WTC11 (cell line): ENCODE measurements around the gene PDZRN3. TPM values are rescaled to one million over a fixed set of nuclear protein-coding genes. Genes with fewer than 3 reads are reported as not detected.

Experiments
- ATAC-seq: fragments of 200-7000 bp; cut with Tn5 transposase; 2 replicates; pipeline ENCODE4 v1.10.0; 2021; ENCODE audit warnings: mild to moderate bottlenecking, moderate library complexity
- CTCF ChIA-PET: fragments of 300-600 bp; sonication (Branson Sonifier 250); formaldehyde crosslinking; loops from one replicate; lab custom pipeline; 2021; ENCODE audit warnings: antibody characterized with exemption; lab: Charles Lee
- POLR2A ChIA-PET: fragments of 350-600 bp; sonication (Branson Sonifier 250); formaldehyde crosslinking; loops from one replicate; lab custom pipeline; 2021; ENCODE audit warnings: antibody characterized with exemption; lab: Charles Lee
- DNase-seq: peaks from one replicate; pipeline ENCODE4 v3.0.0; 2021; ENCODE audit warnings: low spot score
- H3K27ac Mint-ChIP-seq: 2 replicates; pipeline ENCODE4 v1.8.0; 2021; ENCODE audit warnings: mixed read lengths
- H3K27me3 Mint-ChIP-seq: 2 replicates; pipeline ENCODE4 v1.8.0; 2021; ENCODE audit warnings: low read depth, mild to moderate bottlenecking, moderate library complexity, mixed read lengths
- H3K36me3 Mint-ChIP-seq: 2 replicates; pipeline ENCODE4 v1.8.0; 2021; ENCODE audit warnings: mixed read lengths
- H3K4me1 Mint-ChIP-seq: 2 replicates; pipeline ENCODE4 v1.8.0; 2022; ENCODE audit warnings: mixed read lengths
- H3K4me3 Mint-ChIP-seq: 2 replicates; pipeline ENCODE4 v1.8.0; 2021; ENCODE audit warnings: mild to moderate bottlenecking, moderate library complexity, mixed read lengths
- H3K9me3 Mint-ChIP-seq: 2 replicates; pipeline ENCODE4 v1.8.0; 2021; ENCODE audit warnings: mixed read lengths
- ATF1 ChIP-seq: sonication (generic); formaldehyde crosslinking; IDR thresholded peaks from 2 replicates; pipeline ENCODE4 v1.8.1; 2023; ENCODE audit warnings: mild to moderate bottlenecking, moderate library complexity, missing genetic modification reagents
- ELF4 ChIP-seq: sonication (generic); formaldehyde crosslinking; IDR thresholded peaks from 2 replicates; pipeline ENCODE4 v1.8.1; 2022; ENCODE audit warnings: low read depth, mild to moderate bottlenecking, moderate library complexity, missing genetic modification reagents
- ESRRA ChIP-seq: sonication (generic); formaldehyde crosslinking; IDR thresholded peaks from 2 replicates; pipeline ENCODE4 v1.8.1; 2022; ENCODE audit warnings: mild to moderate bottlenecking, missing genetic modification reagents, borderline replicate concordance
- ETV6 ChIP-seq: sonication (generic); formaldehyde crosslinking; IDR thresholded peaks from 2 replicates; pipeline ENCODE4 v1.8.1; 2022; ENCODE audit warnings: mild to moderate bottlenecking, missing genetic modification reagents
- GABPB1 ChIP-seq: sonication (generic); formaldehyde crosslinking; IDR thresholded peaks from 2 replicates; pipeline ENCODE4 v1.8.1; 2023; ENCODE audit warnings: mild to moderate bottlenecking, missing genetic modification reagents
- GTF2I ChIP-seq: fragments of 250-450 bp; sonication (Bioruptor Pico); conservative IDR thresholded peaks from 2 replicates; pipeline ENCODE4 v1.4.0; 2021; ENCODE audit warnings: mild to moderate bottlenecking
- NFE2L1 ChIP-seq: sonication (generic); formaldehyde crosslinking; IDR thresholded peaks from 2 replicates; pipeline ENCODE4 v1.8.1; 2023; ENCODE audit warnings: missing genetic modification reagents
- ZNF232 ChIP-seq: sonication (generic); formaldehyde crosslinking; IDR thresholded peaks from 2 replicates; pipeline ENCODE4 v1.8.0; 2022; ENCODE audit warnings: mild to moderate bottlenecking, missing genetic modification reagents
- ZNF396 ChIP-seq: fragments of 250-450 bp; sonication (Bioruptor Pico); IDR thresholded peaks from 2 replicates; pipeline ENCODE4 v1.8.0; 2021; ENCODE audit warnings: mild to moderate bottlenecking, moderate library complexity, borderline replicate concordance
- total RNA-seq: library from RNA; stranded (reverse); gene quantifications from 3 replicates; pipeline ENCODE4 v1.2.3, GENCODE V29; 2021
- TF ChIP-seq, protein P1 (sequence below): fragments of 200-600 bp; IDR thresholded peaks from 2 replicates; pipeline ENCODE4 v1.8.0; 2022; ENCODE audit warnings: antibody characterized with exemption
- TF ChIP-seq, protein P2 (sequence below): sonication (generic); formaldehyde crosslinking; IDR thresholded peaks from 2 replicates; pipeline ENCODE4 v1.8.0; 2022; ENCODE audit warnings: missing genetic modification reagents
- TF ChIP-seq, protein P3 (sequence below): fragments of 250-450 bp; sonication (Bioruptor Pico); IDR thresholded peaks from 2 replicates; pipeline ENCODE4 v1.9.0; 2021; ENCODE audit warnings: mild to moderate bottlenecking
- TF ChIP-seq, protein P4 (sequence below): sonication (generic); formaldehyde crosslinking; IDR thresholded peaks from 2 replicates; pipeline ENCODE4 v1.8.1; 2022; ENCODE audit warnings: low read depth, missing genetic modification reagents, borderline replicate concordance
- TF ChIP-seq, protein P5 (sequence below): fragments of 250-450 bp; sonication (Bioruptor Pico); IDR thresholded peaks from 2 replicates; pipeline ENCODE4 v1.9.0; 2021; ENCODE audit warnings: mild to moderate bottlenecking, borderline replicate concordance

The PDZRN3 gene
- total RNA-seq, 1 experiment from 2014 or later = 9.5 TPM

DNA sequence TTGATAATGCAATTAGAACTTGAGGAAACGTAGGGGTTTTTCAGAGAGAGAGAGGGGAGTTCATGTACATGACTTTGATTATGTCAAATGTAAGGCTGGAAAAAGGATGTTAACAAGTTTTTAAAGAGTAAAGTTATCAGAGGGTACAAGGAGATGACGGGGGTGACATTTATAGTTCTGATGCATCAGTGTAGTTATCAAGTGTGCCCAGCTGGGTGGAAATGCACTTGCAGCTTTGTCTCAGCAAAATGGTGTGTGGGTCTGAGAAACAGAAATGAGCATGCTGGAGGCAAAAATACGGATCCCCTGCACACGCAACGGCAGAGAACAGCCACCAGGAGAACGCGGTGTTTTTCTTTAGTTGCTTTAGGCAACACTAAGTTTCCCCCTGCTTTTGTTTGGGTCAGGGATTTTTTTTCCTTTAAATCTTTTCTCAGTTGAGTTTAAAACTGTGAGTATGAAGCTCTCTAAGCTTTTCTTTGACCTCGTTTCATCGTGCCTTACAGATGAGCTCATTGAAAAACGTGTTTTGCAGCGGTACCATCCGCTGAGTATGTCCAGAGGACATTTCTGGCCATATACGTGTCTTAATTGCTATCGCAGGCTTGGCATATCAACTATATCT is 205.4 kb downstream of the PDZRN3 start:
- H3K4me3 Mint-ChIP-seq = no peak overlapping the region
- CTCF ChIA-PET = interaction anchor here (0.7 to 2.1 kb wide), 3 partner anchors 31 to 89 kb away, joined by 3 to 4 read pairs (median 3); no protein-coding TSS in a partner anchor
- peak; percentile 20 for DNase-seq

DNA sequence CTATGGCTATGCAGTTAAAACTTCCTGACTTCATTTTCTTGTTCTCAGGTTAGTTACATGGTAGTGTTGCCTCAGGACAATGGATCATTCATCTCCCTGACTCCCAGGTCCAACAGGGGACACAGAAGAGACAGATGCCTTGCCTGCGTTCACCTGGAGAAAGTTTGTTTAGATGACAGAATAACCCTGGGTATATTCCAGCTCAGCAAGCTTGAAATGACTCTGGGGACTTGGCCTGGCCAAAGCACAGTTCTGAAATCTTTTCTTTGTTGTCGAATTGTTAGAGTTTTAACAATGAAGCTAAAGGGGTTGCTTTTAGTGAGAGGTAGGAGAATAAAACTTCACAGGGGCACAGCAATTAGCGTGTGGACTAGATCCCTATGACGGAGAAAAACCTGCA is 206.1 kb downstream of the PDZRN3 start:
- no peak for TF ChIP-seq GABPB1 (CRISPR knock-in tag)
- Mint-ChIP-seq H3K27me3 (no peaks in the 10 kb centered on the region), H3K9me3 (peaks cover 12% of the 10 kb centered on the region), H3K27ac (no peak overlapping the region), H3K4me1 (peaks cover 25% of the 10 kb centered on the region), H3K4me3 (no peak overlapping the region), H3K36me3 (peaks cover 4% of the 10 kb centered on the region; the same call in 1 of the 2 replicates)
- ChIA-PET POLR2A (interaction anchor here (0.6 kb wide), 1 partner anchor 807 kb away, joined by 3 read pairs; no protein-coding TSS in a partner anchor), CTCF (interaction anchor here (0.7 to 2.1 kb wide), 3 partner anchors 32 to 89 kb away, joined by 3 to 4 read pairs (median 3); no protein-coding TSS in a partner anchor)
- ATAC-seq (no peak), DNase-seq (no peak)

More for the DNA sequence above, 205.4 kb downstream of the PDZRN3 start:
- H3K4me1 Mint-ChIP-seq = peaks cover 25% of the 10 kb centered on the region
- H3K27me3 Mint-ChIP-seq = no peaks in the 10 kb centered on the region
- POLR2A ChIA-PET = interaction anchor here (0.6 kb wide), 1 partner anchor 808 kb away, joined by 3 read pairs; no protein-coding TSS in a partner anchor
- H3K9me3 Mint-ChIP-seq = peaks cover 12% of the 10 kb centered on the region
- peaks cover 4% of the 10 kb centered on the region; the same call in 1 of the 2 replicates for H3K36me3 Mint-ChIP-seq
- peak; percentile 66 for ATAC-seq
- TF ChIP-seq ZNF396 (CRISPR knock-in tag) = no peak
- TF ChIP-seq, protein P1, sequence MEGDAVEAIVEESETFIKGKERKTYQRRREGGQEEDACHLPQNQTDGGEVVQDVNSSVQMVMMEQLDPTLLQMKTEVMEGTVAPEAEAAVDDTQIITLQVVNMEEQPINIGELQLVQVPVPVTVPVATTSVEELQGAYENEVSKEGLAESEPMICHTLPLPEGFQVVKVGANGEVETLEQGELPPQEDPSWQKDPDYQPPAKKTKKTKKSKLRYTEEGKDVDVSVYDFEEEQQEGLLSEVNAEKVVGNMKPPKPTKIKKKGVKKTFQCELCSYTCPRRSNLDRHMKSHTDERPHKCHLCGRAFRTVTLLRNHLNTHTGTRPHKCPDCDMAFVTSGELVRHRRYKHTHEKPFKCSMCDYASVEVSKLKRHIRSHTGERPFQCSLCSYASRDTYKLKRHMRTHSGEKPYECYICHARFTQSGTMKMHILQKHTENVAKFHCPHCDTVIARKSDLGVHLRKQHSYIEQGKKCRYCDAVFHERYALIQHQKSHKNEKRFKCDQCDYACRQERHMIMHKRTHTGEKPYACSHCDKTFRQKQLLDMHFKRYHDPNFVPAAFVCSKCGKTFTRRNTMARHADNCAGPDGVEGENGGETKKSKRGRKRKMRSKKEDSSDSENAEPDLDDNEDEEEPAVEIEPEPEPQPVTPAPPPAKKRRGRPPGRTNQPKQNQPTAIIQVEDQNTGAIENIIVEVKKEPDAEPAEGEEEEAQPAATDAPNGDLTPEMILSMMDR = peak; percentile 20; the same call in 1 of the 2 replicates
- no peak overlapping the region for H3K27ac Mint-ChIP-seq

DNA sequence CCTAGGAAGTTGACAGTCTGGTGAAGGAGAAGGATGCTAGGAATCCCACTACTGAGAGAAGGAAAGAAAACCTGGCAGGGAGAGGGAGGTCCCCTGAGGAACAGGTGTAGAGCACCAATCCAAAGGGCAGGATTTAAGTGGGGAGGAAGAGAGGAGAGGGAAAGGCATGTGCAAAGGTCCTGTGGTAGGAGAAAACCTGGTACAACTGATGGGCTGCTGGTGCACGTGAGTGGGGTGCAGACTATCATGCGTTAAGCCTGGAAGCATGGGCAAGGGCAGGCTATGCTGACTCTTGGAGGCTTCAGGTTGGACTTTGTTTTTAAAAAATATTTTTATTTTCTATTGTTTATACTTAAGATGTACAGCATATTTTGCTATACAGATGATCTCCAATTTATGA is 209.6 kb downstream of the PDZRN3 start:
- no peak overlapping the region for H3K27ac Mint-ChIP-seq
- POLR2A ChIA-PET = no interaction called here
- DNase-seq (no peak), ATAC-seq (no peak)
- H3K4me3 Mint-ChIP-seq = no peak overlapping the region
- H3K36me3 Mint-ChIP-seq = no peaks in the 10 kb centered on the region; the same call in 1 of the 2 replicates
- CTCF ChIA-PET = interaction anchor here (2.3 kb wide), 1 partner anchor 223 kb away, joined by 5 read pairs; no protein-coding TSS in a partner anchor
- peaks cover 23% of the 10 kb centered on the region for H3K4me1 Mint-ChIP-seq
- no peaks in the 10 kb centered on the region for H3K27me3 Mint-ChIP-seq
- peaks cover 4% of the 10 kb centered on the region for H3K9me3 Mint-ChIP-seq
- TF ChIP-seq, protein P2, sequence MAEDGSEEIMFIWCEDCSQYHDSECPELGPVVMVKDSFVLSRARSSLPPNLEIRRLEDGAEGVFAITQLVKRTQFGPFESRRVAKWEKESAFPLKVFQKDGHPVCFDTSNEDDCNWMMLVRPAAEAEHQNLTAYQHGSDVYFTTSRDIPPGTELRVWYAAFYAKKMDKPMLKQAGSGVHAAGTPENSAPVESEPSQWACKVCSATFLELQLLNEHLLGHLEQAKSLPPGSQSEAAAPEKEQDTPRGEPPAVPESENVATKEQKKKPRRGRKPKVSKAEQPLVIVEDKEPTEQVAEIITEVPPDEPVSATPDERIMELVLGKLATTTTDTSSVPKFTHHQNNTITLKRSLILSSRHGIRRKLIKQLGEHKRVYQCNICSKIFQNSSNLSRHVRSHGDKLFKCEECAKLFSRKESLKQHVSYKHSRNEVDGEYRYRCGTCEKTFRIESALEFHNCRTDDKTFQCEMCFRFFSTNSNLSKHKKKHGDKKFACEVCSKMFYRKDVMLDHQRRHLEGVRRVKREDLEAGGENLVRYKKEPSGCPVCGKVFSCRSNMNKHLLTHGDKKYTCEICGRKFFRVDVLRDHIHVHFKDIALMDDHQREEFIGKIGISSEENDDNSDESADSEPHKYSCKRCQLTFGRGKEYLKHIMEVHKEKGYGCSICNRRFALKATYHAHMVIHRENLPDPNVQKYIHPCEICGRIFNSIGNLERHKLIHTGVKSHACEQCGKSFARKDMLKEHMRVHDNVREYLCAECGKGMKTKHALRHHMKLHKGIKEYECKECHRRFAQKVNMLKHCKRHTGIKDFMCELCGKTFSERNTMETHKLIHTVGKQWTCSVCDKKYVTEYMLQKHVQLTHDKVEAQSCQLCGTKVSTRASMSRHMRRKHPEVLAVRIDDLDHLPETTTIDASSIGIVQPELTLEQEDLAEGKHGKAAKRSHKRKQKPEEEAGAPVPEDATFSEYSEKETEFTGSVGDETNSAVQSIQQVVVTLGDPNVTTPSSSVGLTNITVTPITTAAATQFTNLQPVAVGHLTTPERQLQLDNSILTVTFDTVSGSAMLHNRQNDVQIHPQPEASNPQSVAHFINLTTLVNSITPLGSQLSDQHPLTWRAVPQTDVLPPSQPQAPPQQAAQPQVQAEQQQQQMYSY (CRISPR knock-in tag) = peak; percentile 38; the same call in 1 of the 2 replicates
- peak; percentile 74; the same call in 1 of the 2 replicates for TF ChIP-seq GTF2I
- TF ChIP-seq, protein P3, sequence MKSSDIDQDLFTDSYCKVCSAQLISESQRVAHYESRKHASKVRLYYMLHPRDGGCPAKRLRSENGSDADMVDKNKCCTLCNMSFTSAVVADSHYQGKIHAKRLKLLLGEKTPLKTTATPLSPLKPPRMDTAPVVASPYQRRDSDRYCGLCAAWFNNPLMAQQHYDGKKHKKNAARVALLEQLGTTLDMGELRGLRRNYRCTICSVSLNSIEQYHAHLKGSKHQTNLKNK (CRISPR knock-in tag) = no peak
- TF ChIP-seq, protein P4, sequence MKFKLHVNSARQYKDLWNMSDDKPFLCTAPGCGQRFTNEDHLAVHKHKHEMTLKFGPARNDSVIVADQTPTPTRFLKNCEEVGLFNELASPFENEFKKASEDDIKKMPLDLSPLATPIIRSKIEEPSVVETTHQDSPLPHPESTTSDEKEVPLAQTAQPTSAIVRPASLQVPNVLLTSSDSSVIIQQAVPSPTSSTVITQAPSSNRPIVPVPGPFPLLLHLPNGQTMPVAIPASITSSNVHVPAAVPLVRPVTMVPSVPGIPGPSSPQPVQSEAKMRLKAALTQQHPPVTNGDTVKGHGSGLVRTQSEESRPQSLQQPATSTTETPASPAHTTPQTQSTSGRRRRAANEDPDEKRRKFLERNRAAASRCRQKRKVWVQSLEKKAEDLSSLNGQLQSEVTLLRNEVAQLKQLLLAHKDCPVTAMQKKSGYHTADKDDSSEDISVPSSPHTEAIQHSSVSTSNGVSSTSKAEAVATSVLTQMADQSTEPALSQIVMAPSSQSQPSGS = no peak
- TF ChIP-seq, all 79 proteins: peak for 2

DNA sequence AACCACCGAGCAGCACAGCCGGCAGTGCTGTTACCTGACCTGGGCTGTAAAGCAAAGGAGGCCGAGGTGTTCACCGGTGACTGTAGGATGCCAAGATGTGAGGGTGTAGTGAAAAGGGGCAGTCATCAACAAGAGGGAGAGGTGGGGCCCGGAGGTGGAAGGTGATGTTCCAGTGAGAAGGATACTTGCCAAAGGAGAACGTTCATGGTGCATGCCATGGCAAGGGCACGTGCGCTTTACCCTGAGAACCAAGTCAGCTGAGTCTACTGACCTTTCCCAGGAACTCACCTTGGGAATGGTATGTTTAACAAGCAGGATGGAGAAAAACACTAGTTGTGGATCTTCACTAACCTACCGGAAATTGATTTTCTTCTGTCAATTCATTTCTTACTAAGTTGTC is 211.1 kb downstream of the PDZRN3 start:
- Mint-ChIP-seq H3K27ac (no peak overlapping the region), H3K4me3 (no peak overlapping the region), H3K4me1 (peaks cover 16% of the 10 kb centered on the region)
- no peak for TF ChIP-seq ELF4 (CRISPR knock-in tag)
- TF ChIP-seq ESRRA (CRISPR knock-in tag) = no peak
- TF ChIP-seq, protein P5, sequence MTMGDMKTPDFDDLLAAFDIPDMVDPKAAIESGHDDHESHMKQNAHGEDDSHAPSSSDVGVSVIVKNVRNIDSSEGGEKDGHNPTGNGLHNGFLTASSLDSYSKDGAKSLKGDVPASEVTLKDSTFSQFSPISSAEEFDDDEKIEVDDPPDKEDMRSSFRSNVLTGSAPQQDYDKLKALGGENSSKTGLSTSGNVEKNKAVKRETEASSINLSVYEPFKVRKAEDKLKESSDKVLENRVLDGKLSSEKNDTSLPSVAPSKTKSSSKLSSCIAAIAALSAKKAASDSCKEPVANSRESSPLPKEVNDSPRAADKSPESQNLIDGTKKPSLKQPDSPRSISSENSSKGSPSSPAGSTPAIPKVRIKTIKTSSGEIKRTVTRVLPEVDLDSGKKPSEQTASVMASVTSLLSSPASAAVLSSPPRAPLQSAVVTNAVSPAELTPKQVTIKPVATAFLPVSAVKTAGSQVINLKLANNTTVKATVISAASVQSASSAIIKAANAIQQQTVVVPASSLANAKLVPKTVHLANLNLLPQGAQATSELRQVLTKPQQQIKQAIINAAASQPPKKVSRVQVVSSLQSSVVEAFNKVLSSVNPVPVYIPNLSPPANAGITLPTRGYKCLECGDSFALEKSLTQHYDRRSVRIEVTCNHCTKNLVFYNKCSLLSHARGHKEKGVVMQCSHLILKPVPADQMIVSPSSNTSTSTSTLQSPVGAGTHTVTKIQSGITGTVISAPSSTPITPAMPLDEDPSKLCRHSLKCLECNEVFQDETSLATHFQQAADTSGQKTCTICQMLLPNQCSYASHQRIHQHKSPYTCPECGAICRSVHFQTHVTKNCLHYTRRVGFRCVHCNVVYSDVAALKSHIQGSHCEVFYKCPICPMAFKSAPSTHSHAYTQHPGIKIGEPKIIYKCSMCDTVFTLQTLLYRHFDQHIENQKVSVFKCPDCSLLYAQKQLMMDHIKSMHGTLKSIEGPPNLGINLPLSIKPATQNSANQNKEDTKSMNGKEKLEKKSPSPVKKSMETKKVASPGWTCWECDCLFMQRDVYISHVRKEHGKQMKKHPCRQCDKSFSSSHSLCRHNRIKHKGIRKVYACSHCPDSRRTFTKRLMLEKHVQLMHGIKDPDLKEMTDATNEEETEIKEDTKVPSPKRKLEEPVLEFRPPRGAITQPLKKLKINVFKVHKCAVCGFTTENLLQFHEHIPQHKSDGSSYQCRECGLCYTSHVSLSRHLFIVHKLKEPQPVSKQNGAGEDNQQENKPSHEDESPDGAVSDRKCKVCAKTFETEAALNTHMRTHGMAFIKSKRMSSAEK (CRISPR knock-in tag) = no peak
- TF ChIP-seq ETV6 (CRISPR knock-in tag) = no peak
- no peak for TF ChIP-seq ZNF232
- no peak for TF ChIP-seq NFE2L1 (CRISPR knock-in tag)
- TF ChIP-seq ATF1 (CRISPR knock-in tag) = no peak

More for the DNA sequence above, 211.1 kb downstream of the PDZRN3 start:
- Mint-ChIP-seq H3K36me3 (no peaks in the 10 kb centered on the region; the same call in 1 of the 2 replicates), H3K9me3 (peaks cover 4% of the 10 kb centered on the region), H3K27me3 (no peaks in the 10 kb centered on the region)
- ChIA-PET CTCF (no interaction called here), POLR2A (no interaction called here)
- ATAC-seq (no peak), DNase-seq (no peak)
